GM20000 (cell line): Measurements from ENCODE around the gene INKA2.

Experiments used
- DNase-seq: peaks from one replicate; pipeline ENCODE4 v3.0.0; 2012; ENCODE audit warnings: low spot score
- TF ChIP-seq, protein P1 (sequence below): IDR thresholded peaks from 2 replicates; pipeline ENCODE4 v1.5.1; 2012; ENCODE audit warnings: mild to moderate bottlenecking, control low read depth; ENCODE audit errors: extremely low read depth, missing control alignments

INKA2 gene

DNA sequence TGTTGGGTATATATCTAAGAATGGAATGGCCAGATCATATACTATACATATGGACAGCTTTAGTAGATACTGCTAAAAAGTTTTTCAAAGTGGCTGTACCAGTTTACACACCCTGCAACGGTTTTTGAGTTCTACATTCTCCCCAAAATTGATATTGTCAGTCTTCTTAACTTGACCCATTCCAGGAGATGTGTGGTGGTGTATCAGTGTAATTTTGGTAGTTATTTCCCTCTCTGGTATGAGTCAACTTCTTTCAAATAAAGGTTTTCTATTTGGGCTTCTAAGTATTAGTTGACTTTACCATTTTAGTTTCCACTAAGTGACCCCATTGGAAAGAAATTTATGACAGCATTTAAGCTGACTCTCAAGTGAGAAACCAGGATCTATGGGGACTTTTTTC lies 29.2 kb downstream of the INKA2 start:
- no peak for DNase-seq
- TF ChIP-seq, protein P1, sequence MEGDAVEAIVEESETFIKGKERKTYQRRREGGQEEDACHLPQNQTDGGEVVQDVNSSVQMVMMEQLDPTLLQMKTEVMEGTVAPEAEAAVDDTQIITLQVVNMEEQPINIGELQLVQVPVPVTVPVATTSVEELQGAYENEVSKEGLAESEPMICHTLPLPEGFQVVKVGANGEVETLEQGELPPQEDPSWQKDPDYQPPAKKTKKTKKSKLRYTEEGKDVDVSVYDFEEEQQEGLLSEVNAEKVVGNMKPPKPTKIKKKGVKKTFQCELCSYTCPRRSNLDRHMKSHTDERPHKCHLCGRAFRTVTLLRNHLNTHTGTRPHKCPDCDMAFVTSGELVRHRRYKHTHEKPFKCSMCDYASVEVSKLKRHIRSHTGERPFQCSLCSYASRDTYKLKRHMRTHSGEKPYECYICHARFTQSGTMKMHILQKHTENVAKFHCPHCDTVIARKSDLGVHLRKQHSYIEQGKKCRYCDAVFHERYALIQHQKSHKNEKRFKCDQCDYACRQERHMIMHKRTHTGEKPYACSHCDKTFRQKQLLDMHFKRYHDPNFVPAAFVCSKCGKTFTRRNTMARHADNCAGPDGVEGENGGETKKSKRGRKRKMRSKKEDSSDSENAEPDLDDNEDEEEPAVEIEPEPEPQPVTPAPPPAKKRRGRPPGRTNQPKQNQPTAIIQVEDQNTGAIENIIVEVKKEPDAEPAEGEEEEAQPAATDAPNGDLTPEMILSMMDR, result no peak

DNA sequence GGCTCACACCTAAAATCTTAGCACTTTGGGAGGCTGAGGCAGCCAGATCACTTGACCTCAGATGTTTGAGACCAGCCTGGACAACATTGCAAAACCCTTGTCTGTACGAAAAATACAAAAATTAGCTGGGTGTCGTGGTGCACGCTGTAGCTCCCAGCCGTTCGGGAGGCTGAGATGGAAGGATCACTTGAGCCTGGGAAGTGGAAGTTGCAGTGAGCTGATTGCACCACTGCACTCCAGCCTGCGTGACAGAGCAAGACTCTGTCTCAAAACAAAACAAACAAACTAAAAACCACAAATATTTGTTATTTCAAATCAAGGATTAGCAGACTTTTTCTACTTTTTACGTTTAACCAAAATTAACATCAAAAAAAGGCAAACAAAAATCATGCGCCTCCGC lies 31.3 kb downstream of the INKA2 start:
- TF ChIP-seq, protein P1, result no peak
- no peak for DNase-seq

DNA sequence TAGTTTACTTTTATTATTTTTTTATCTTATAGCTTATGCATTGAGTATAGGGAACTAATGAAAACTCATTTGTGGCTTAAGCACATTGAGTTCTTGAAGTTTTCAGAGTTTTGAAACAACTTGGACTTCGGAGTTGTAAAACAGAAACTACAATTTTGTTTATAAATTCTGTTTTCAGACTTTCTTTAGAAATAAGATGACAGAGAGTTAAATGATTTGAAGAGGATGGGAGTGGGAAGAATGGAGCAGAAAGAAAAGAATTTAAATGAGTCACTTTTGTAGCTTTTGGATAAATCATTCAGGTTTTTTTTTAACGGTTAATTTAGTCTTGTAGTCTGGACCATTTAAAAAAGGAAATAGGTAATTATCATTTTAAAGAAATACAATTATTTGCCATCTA lies 32.3 kb downstream of the INKA2 start:
- TF ChIP-seq, protein P1, result no peak
- DNase-seq, result no peak

DNA sequence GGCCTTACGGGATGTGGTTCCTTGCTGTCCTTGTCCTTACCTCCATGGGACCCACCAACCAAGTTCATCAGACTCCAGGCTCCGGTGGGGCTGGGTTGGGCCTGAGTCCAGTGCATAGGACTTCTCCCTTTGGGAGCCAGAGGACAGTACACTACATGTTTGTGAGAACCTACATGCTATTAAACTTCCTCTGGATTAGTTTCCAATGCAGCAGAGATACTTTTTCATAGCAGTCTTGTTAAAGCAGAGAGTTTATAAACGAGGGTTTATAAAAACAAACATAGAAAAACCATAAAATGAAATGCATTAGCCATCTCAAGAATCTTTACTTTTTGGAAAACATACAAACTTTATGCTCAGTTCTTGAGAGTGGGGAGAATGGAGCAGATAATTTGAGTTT lies 33.4 kb downstream of the INKA2 start:
- DNase-seq, result no peak
- TF ChIP-seq, protein P1, result no peak

DNA sequence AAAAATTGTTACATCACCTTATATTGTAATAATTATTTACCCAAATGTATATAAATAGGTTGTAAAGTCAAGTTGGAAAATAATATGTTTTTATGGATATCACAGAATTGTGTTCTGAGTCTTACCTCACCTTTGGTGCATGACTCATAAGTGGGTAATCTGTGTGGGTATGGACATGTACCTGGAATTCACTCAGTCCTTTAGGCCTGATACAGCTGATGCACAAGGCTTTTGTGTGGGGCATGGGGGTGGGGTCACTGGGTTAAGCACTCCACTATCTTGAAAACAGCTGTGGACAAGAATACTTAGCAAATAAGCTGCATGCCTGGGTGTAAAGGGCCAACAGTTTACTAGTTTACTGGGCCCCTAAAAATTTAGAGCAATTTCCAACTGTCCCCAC lies 34.4 kb downstream of the INKA2 start:
- no peak for DNase-seq
- TF ChIP-seq, protein P1, result no peak

DNA sequence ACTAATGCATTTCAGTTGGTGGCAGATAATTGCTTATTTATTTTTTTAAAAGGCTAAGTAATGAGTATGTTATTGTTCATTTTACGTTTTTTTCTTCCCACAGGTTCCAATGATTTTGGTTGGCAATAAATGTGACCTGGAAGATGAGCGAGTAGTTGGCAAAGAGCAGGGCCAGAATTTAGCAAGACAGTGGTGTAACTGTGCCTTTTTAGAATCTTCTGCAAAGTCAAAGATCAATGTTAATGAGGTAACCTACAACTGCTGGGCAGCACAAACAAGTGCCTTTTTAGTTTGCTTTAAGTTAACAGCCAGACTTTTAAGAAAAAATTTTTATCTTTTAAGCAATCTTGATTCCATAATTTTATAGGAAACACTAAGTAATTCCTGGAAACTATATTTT lies 35.0 kb downstream of the INKA2 start:
- TF ChIP-seq, protein P1, result no peak
- no peak for DNase-seq

DNA sequence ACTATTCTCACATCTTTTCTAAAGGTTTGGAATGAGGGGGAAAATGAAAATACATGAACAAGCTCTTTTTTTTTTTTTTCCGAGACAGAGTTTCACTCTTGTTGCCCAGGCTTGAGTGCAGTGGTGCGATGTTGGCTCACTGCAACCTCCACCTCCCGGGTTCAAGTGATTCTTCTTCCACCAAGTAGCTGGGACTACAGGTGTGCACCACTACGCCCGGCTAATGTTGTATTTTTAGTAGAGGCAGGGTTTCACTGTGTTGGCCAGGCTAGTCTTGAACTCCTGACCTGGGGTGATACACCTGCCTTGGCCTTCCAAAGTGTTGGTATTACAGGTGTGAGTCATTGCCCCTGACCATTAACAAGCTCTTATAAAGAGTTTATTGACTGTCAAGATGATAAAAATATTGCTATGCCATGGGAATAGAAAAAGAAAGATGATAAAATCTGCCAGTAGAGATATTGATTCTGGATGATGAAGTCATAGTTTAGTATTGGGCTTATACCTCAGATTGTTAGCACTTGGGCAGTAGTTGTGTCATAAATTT lies 36.6 kb downstream of the INKA2 start:
- no peak for DNase-seq
- TF ChIP-seq, protein P1, result no peak

DNA sequence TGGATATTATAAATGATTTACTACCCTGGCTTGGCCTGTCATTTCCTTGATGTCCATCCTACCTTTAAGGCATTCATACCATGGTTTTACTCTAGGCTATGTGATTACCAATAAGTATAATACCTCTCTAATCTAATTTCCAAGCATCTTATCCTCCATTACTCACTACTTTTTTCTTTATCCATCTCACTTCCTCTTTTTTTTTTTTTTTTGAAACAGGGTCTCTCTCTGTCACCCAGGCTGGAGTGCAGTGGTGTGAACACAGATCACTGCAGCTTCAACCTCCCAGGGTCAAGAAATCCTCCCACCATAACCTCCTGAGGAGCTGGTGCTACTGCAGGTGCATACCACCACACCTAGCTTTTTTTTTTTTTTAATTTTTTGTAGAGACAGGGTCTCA lies 39.9 kb downstream of the INKA2 start:
- no peak for DNase-seq
- TF ChIP-seq, protein P1, result no peak
